Measurements from ENCODE around the gene UBXN1.

The UBXN1 gene

GRCh38 chr11:62719302-62719978 is 40.6 kb upstream of the UBXN1 start:
- no peaks in the 10 kb centered on the region for H3K27me3 ChIP-seq
- no peak overlapping the region for H3K4me2 ChIP-seq
- no peaks in the 10 kb centered on the region for H3K9me3 ChIP-seq
- peaks cover 98% of the 10 kb centered on the region for H3K36me3 ChIP-seq
- H4K20me1 ChIP-seq, result peaks cover 66% of the 10 kb centered on the region
- H3K4me3 ChIP-seq, result no peak overlapping the region
- H3K9ac ChIP-seq, result no peak overlapping the region
- TF ChIP-seq Cebpa-rat (IDR thresholded peaks at IDR 0.05), result no peak
- H3K27ac ChIP-seq, result no peak overlapping the region
- peaks cover 13% of the 10 kb centered on the region for H3K4me1 ChIP-seq

- H3K27me3 ChIP-seq, result no peaks in the 10 kb centered on the region
- H3K4me3 ChIP-seq, result no peak overlapping the region
- H3K27ac ChIP-seq, result no peak overlapping the region
- TF ChIP-seq Cebpa-rat (IDR thresholded peaks at IDR 0.05), result no peak
- H3K4me2 ChIP-seq, result no peak overlapping the region
- H3K36me3 ChIP-seq, result peaks cover 98% of the 10 kb centered on the region
- no peaks in the 10 kb centered on the region for H3K9me3 ChIP-seq
- H3K9ac ChIP-seq, result peak overlapping the region; percentile 53; the same call in 1 of the 2 replicates
- no peaks in the 10 kb centered on the region for H3K4me1 ChIP-seq
- H4K20me1 ChIP-seq, result peaks cover 40% of the 10 kb centered on the region
Measured at GRCh38 chr11:62716816-62717215, 37.9 kb upstream of the UBXN1 start.

GRCh38 chr11:62716206-62716605 is 37.3 kb upstream of the UBXN1 start:
- H3K4me1 ChIP-seq, result no peaks in the 10 kb centered on the region
- H3K27me3 ChIP-seq, result no peaks in the 10 kb centered on the region
- H4K20me1 ChIP-seq, result peaks cover 38% of the 10 kb centered on the region; the same call in 1 of the 2 replicates
- H3K9ac ChIP-seq, result peak overlapping the region; percentile 53; the same call in 1 of the 2 replicates
- H3K27ac ChIP-seq, result no peak overlapping the region
- H3K36me3 ChIP-seq, result peaks cover 98% of the 10 kb centered on the region
- no peaks in the 10 kb centered on the region for H3K9me3 ChIP-seq
- H3K4me2 ChIP-seq, result no peak overlapping the region
- H3K4me3 ChIP-seq, result no peak overlapping the region
- TF ChIP-seq Cebpa-rat (IDR thresholded peaks at IDR 0.05), result no peak

GRCh38 chr11:62715150-62716130 is 36.6 kb upstream of the UBXN1 start:
- no peak overlapping the region for H3K27ac ChIP-seq
- H3K36me3 ChIP-seq, result peaks cover 98% of the 10 kb centered on the region
- no peak overlapping the region; the same call in 1 of the 2 replicates for H3K9ac ChIP-seq
- H3K27me3 ChIP-seq, result no peaks in the 10 kb centered on the region
- H3K4me3 ChIP-seq, result no peak overlapping the region
- TF ChIP-seq Cebpa-rat (IDR thresholded peaks at IDR 0.05), result no peak
- H3K4me2 ChIP-seq, result no peak overlapping the region
- H3K4me1 ChIP-seq, result peaks cover 2% of the 10 kb centered on the region; the same call in 1 of the 2 replicates
- H4K20me1 ChIP-seq, result peaks cover 38% of the 10 kb centered on the region; the same call in 1 of the 2 replicates
- H3K9me3 ChIP-seq, result no peaks in the 10 kb centered on the region

- H3K4me3 ChIP-seq, result no peak overlapping the region
- H3K36me3 ChIP-seq, result peaks cover 82% of the 10 kb centered on the region
- H3K27ac ChIP-seq, result 0 out of 2 replicates have a peak overlapping the region, but pooled peaks have one; percentile 1
- no peaks in the 10 kb centered on the region for H3K9me3 ChIP-seq
- H3K4me1 ChIP-seq, result peaks cover 17% of the 10 kb centered on the region
- no peak for TF ChIP-seq Cebpa-rat (IDR thresholded peaks at IDR 0.05)
- no peak overlapping the region for H3K4me2 ChIP-seq
- peaks cover 26% of the 10 kb centered on the region; the same call in 1 of the 2 replicates for H4K20me1 ChIP-seq
- no peaks in the 10 kb centered on the region for H3K27me3 ChIP-seq
- H3K9ac ChIP-seq, result no peak overlapping the region
Measured at GRCh38 chr11:62713343-62713742, 34.5 kb upstream of the UBXN1 start.

GRCh38 chr11:62712861-62713260 is 34.0 kb upstream of the UBXN1 start:
- H3K9me3 ChIP-seq, result no peaks in the 10 kb centered on the region
- H4K20me1 ChIP-seq, result peaks cover 22% of the 10 kb centered on the region; the same call in 1 of the 2 replicates
- H3K4me3 ChIP-seq, result no peak overlapping the region
- TF ChIP-seq Cebpa-rat (IDR thresholded peaks at IDR 0.05), result no peak
- peaks cover 21% of the 10 kb centered on the region for H3K4me1 ChIP-seq
- H3K27ac ChIP-seq, result peak overlapping the region; percentile 1; the same call in 1 of the 2 replicates
- no peak overlapping the region for H3K9ac ChIP-seq
- no peaks in the 10 kb centered on the region for H3K27me3 ChIP-seq
- H3K4me2 ChIP-seq, result no peak overlapping the region
- peaks cover 77% of the 10 kb centered on the region for H3K36me3 ChIP-seq

GRCh38 chr11:62712276-62712812 is 33.5 kb upstream of the UBXN1 start:
- Histone ChIP-seq H3K9me3 (no peaks in the 10 kb centered on the region), H3K36me3 (peaks cover 72% of the 10 kb centered on the region), H3K27ac (no peak overlapping the region; the same call in 1 of the 2 replicates), H3K9ac (no peak overlapping the region), H3K27me3 (no peaks in the 10 kb centered on the region), H3K4me3 (no peak overlapping the region), H3K4me1 (peaks cover 27% of the 10 kb centered on the region), H4K20me1 (peaks cover 16% of the 10 kb centered on the region; the same call in 1 of the 2 replicates), H3K4me2 (no peak overlapping the region)
- no peak for TF ChIP-seq Cebpa-rat (IDR thresholded peaks at IDR 0.05)

GRCh38 chr11:62710001-62710345 is 31.1 kb upstream of the UBXN1 start:
- Histone ChIP-seq H3K4me1 (peaks cover 46% of the 10 kb centered on the region), H3K9ac (peak overlapping the region; percentile 92), H3K27ac (peak overlapping the region; percentile 98), H3K9me3 (no peaks in the 10 kb centered on the region), H3K4me3 (peak overlapping the region; percentile 69), H4K20me1 (no peaks in the 10 kb centered on the region), H3K27me3 (no peaks in the 10 kb centered on the region), H3K4me2 (peak overlapping the region; percentile 99), H3K36me3 (peaks cover 49% of the 10 kb centered on the region)
- no peak for TF ChIP-seq Cebpa-rat (IDR thresholded peaks at IDR 0.05)

GRCh38 chr11:62709247-62710000 is 30.6 kb upstream of the UBXN1 start:
- TF ChIP-seq Cebpa-rat (IDR thresholded peaks at IDR 0.05), result no peak
- H4K20me1 ChIP-seq, result no peaks in the 10 kb centered on the region
- H3K4me2 ChIP-seq, result peak overlapping the region; percentile 99
- no peaks in the 10 kb centered on the region for H3K27me3 ChIP-seq
- H3K9ac ChIP-seq, result peak overlapping the region; percentile 92
- peaks cover 45% of the 10 kb centered on the region for H3K36me3 ChIP-seq
- no peaks in the 10 kb centered on the region for H3K9me3 ChIP-seq
- peak overlapping the region; percentile 98 for H3K27ac ChIP-seq
- H3K4me3 ChIP-seq, result peak overlapping the region; percentile 69
- H3K4me1 ChIP-seq, result peaks cover 51% of the 10 kb centered on the region
